Thyroid gland (tissue), 4 donors: ENCODE data around the gene TBXAS1.

Source experiments
- CTCF ChIP-seq, 6 experiments: fragments of 200-600 bp in 3 of 6; fragments of 450-650 bp in 3 of 6; sonication (generic) in 3 of 6; IDR thresholded peaks; one replicate each; pipeline ENCODE4 v1.5.1; 2016 to 2019; ENCODE audit warnings: antibody characterized with exemption in 6 of 6, mild to moderate bottlenecking in 2 of 6, inconsistent platforms in 1 of 6, moderate library complexity in 1 of 6
- POLR2A ChIP-seq, 2 donors: fragments of 450-650 bp; IDR thresholded peaks; one replicate each; pipeline ENCODE4 v1.6.1; 2017; ENCODE audit warnings: antibody characterized with exemption in 2 of 2, mild to moderate bottlenecking in 2 of 2, moderate library complexity in 1 of 2

GRCh38 chr7:140056431-140057142, 227.5 kb downstream of the TBXAS1 start:
- no peak for TF ChIP-seq CTCF (IDR thresholded peaks at IDR 0.05)
- TF ChIP-seq POLR2A (IDR thresholded peaks at IDR 0.05), result no peak
